ENCODE data around the gene CTTNBP2NL.
A peak's percentile ranks its signal among the peaks of the same experiment; 100 is the strongest.

Gene CTTNBP2NL

GRCh38 chr1:112358798-112359408, 37.1 kb upstream of the CTTNBP2NL start:
- no peak overlapping the region for H3K4me3 ChIP-seq (ENCODE audit: low read depth, low read length)
- peak; percentile 79 for TF ChIP-seq CTCF (IDR thresholded peaks at IDR 0.05; ENCODE audit: insufficient read depth, low read depth, low read length, missing control alignments)
- DNase-seq (ENCODE audit: low read depth) = peak; percentile 56

- TF ChIP-seq CTCF (IDR thresholded peaks at IDR 0.05; ENCODE audit: insufficient read depth, low read depth, low read length, missing control alignments) = no peak
- no peak overlapping the region for H3K4me3 ChIP-seq (ENCODE audit: low read depth, low read length)
- no peak for DNase-seq (ENCODE audit: low read depth)
Observed at GRCh38 chr1:112359961-112360767, 35.9 kb upstream of the CTTNBP2NL start.

- TF ChIP-seq CTCF (IDR thresholded peaks at IDR 0.05; ENCODE audit: insufficient read depth, low read depth, low read length, missing control alignments) = no peak
- DNase-seq (ENCODE audit: low read depth) = no peak
- no peak overlapping the region for H3K4me3 ChIP-seq (ENCODE audit: low read depth, low read length)
Observed at GRCh38 chr1:112363636-112364035, 32.4 kb upstream of the CTTNBP2NL start.

GRCh38 chr1:112368198-112368597, 27.8 kb upstream of the CTTNBP2NL start:
- no peak overlapping the region for H3K4me3 ChIP-seq (ENCODE audit: low read depth, low read length)
- no peak for TF ChIP-seq CTCF (IDR thresholded peaks at IDR 0.05; ENCODE audit: insufficient read depth, low read depth, low read length, missing control alignments)
- DNase-seq (ENCODE audit: low read depth) = no peak

- DNase-seq (ENCODE audit: low read depth) = peak; percentile 80
- TF ChIP-seq CTCF (IDR thresholded peaks at IDR 0.05; ENCODE audit: insufficient read depth, low read depth, low read length, missing control alignments) = peak; percentile 99
- no peak overlapping the region for H3K4me3 ChIP-seq (ENCODE audit: low read depth, low read length)
Observed at GRCh38 chr1:112369392-112370285, 26.4 kb upstream of the CTTNBP2NL start.

- no peak for DNase-seq (ENCODE audit: low read depth)
- no peak overlapping the region for H3K4me3 ChIP-seq (ENCODE audit: low read depth, low read length)
- no peak for TF ChIP-seq CTCF (IDR thresholded peaks at IDR 0.05; ENCODE audit: insufficient read depth, low read depth, low read length, missing control alignments)
Observed at GRCh38 chr1:112370996-112371395, 25.0 kb upstream of the CTTNBP2NL start.

All from GM12865 (cell line).